MCF 10A (cell line): ENCODE data around the gene SPDYE16. TPM values are rescaled to one million over a fixed set of nuclear protein-coding genes. Genes with fewer than 3 reads are reported as not detected.
"Not testable (repeated sequence)": the region's sequence is repeated elsewhere in the genome, so short reads cannot be mapped to it uniquely, and the experiment has no call there.

Experiments
- BruUV-seq: library from RNA; stranded (reverse); fragments of 400-500 nt; replicated peaks from 2 replicates; lab custom pipeline; 2021; lab: Mats Ljungman, UMichigan
- CTCF ChIA-PET: fragments of 300-600 bp; sonication (Branson Sonifier 250); formaldehyde crosslinking; extraction: SDS; loops from one replicate; lab custom pipeline; 2021; ENCODE audit warnings: antibody characterized with exemption, inconsistent platforms; lab: Yijun Ruan, JAX
- POLR2A ChIA-PET: fragments of 300-600, 350-650 bp; sonication (Branson Sonifier 250); formaldehyde crosslinking; extraction: SDS; loops from one replicate; lab custom pipeline; 2020; ENCODE audit warnings: antibody characterized with exemption, inconsistent platforms; lab: Yijun Ruan, JAX
- DNase-seq: peaks from one replicate; pipeline ENCODE4 v3.0.0-alpha.2; 2018; ENCODE audit not compliant: unreplicated experiment
- H3K27ac Mint-ChIP-seq: one replicate; pipeline ENCODE4 v1.8.0; 2022; ENCODE audit warnings: mild to moderate bottlenecking, low read depth, mixed read lengths; ENCODE audit not compliant: unreplicated experiment
- H3K27me3 Mint-ChIP-seq: one replicate; pipeline ENCODE4 v1.8.0; 2022; ENCODE audit warnings: mixed read lengths; ENCODE audit not compliant: insufficient read depth, unreplicated experiment
- H3K36me3 Mint-ChIP-seq: one replicate; pipeline ENCODE4 v1.8.0; 2022; ENCODE audit warnings: mild to moderate bottlenecking, moderate library complexity, mixed read lengths; ENCODE audit not compliant: insufficient read depth, unreplicated experiment
- H3K4me1 Mint-ChIP-seq: one replicate; pipeline ENCODE4 v1.8.0; 2022; ENCODE audit warnings: mixed read lengths; ENCODE audit not compliant: insufficient read depth, unreplicated experiment
- H3K4me3 Mint-ChIP-seq: one replicate; pipeline ENCODE4 v1.8.0; 2022; ENCODE audit warnings: mild to moderate bottlenecking, moderate library complexity, mixed read lengths; ENCODE audit not compliant: unreplicated experiment
- H3K9me3 Mint-ChIP-seq: one replicate; pipeline ENCODE4 v1.8.0; 2022; ENCODE audit warnings: mixed read lengths; ENCODE audit not compliant: unreplicated experiment
- intact Hi-C: fragments of 100-400 bp; cut with micrococcal nuclease; formaldehyde crosslinking; loops from 2 replicates; pipeline ENCODE4 v1.14.1; 2022
- total RNA-seq: library from RNA; stranded (reverse); gene quantifications from 2 replicates; pipeline ENCODE4 v1.2.3, GENCODE V29; 2022

Gene SPDYE16
- total RNA-seq, 1 experiment from 2014 or later, result not detected

- peaks cover 22% of the 10 kb centered on the region for H3K4me1 Mint-ChIP-seq
- POLR2A ChIA-PET, H3K27ac Mint-ChIP-seq, CTCF ChIA-PET, H3K27me3 Mint-ChIP-seq, H3K4me3 Mint-ChIP-seq, intact Hi-C loops, H3K9me3 Mint-ChIP-seq, BruUV-seq: not testable (repeated sequence)
- peaks cover 13% of the 10 kb centered on the region for H3K36me3 Mint-ChIP-seq
- DNase-seq, result peak; percentile 72
Observed at GRCh38 chr7:76575919-76576655, 33.0 kb upstream of the SPDYE16 start.

GRCh38 chr7:76575431-76575830 lies 32.3 kb upstream of the SPDYE16 start:
- H3K4me3 Mint-ChIP-seq, H3K27ac Mint-ChIP-seq: not testable (repeated sequence)

GRCh38 chr7:76572296-76572695 lies 29.2 kb upstream of the SPDYE16 start:
- Mint-ChIP-seq H3K4me1 (peaks cover 36% of the 10 kb centered on the region), H3K36me3 (peaks cover 13% of the 10 kb centered on the region)
- intact Hi-C loops, DNase-seq, CTCF ChIA-PET, POLR2A ChIA-PET, H3K27ac Mint-ChIP-seq, H3K9me3 Mint-ChIP-seq, H3K4me3 Mint-ChIP-seq, H3K27me3 Mint-ChIP-seq, BruUV-seq: not testable (repeated sequence)

More at GRCh38 chr7:76575431-76575830, 32.3 kb upstream of the SPDYE16 start:
- POLR2A ChIA-PET, CTCF ChIA-PET, DNase-seq, H3K27me3 Mint-ChIP-seq, BruUV-seq, intact Hi-C loops, H3K9me3 Mint-ChIP-seq: not testable (repeated sequence)
- Mint-ChIP-seq H3K4me1 (peaks cover 25% of the 10 kb centered on the region), H3K36me3 (peaks cover 13% of the 10 kb centered on the region)

GRCh38 chr7:76570324-76570775 lies 27.3 kb upstream of the SPDYE16 start:
- H3K9me3 Mint-ChIP-seq, H3K4me3 Mint-ChIP-seq, POLR2A ChIA-PET, BruUV-seq, H3K27me3 Mint-ChIP-seq, intact Hi-C loops: not testable (repeated sequence)
- H3K4me1 Mint-ChIP-seq, result peaks cover 36% of the 10 kb centered on the region
- peaks cover 13% of the 10 kb centered on the region for H3K36me3 Mint-ChIP-seq
- peak overlapping the region; percentile 73 for H3K27ac Mint-ChIP-seq
- DNase-seq, result peak; percentile 47
- CTCF ChIA-PET, result interaction anchor here (0.6 kb wide), 1 partner anchor 129 kb away, joined by 3 read pairs; no protein-coding TSS in a partner anchor

- BruUV-seq, intact Hi-C loops, H3K27me3 Mint-ChIP-seq, POLR2A ChIA-PET, CTCF ChIA-PET, H3K9me3 Mint-ChIP-seq, H3K4me3 Mint-ChIP-seq: not testable (repeated sequence)
- H3K4me1 Mint-ChIP-seq, result peaks cover 36% of the 10 kb centered on the region
- peak overlapping the region; percentile 57 for H3K27ac Mint-ChIP-seq
- peak; percentile 62 for DNase-seq
- H3K36me3 Mint-ChIP-seq, result peaks cover 13% of the 10 kb centered on the region
Observed at GRCh38 chr7:76568742-76569141, 25.6 kb upstream of the SPDYE16 start.

GRCh38 chr7:76567753-76568152 lies 24.7 kb upstream of the SPDYE16 start:
- CTCF ChIA-PET, result not testable (repeated sequence)
- peak overlapping the region; percentile 57 for H3K27ac Mint-ChIP-seq
- BruUV-seq, result TSS peak; percentile 2

GRCh38 chr7:76567311-76567710 lies 24.2 kb upstream of the SPDYE16 start:
- BruUV-seq, intact Hi-C loops, H3K27me3 Mint-ChIP-seq, H3K9me3 Mint-ChIP-seq, H3K4me3 Mint-ChIP-seq, CTCF ChIA-PET, DNase-seq, POLR2A ChIA-PET: not testable (repeated sequence)
- peak overlapping the region; percentile 57 for H3K27ac Mint-ChIP-seq
- peaks cover 36% of the 10 kb centered on the region for H3K4me1 Mint-ChIP-seq
- peaks cover 13% of the 10 kb centered on the region for H3K36me3 Mint-ChIP-seq

More at GRCh38 chr7:76567753-76568152, 24.7 kb upstream of the SPDYE16 start:
- H3K27me3 Mint-ChIP-seq, DNase-seq, H3K4me3 Mint-ChIP-seq, POLR2A ChIA-PET, intact Hi-C loops, H3K9me3 Mint-ChIP-seq: not testable (repeated sequence)
- H3K36me3 Mint-ChIP-seq, result peaks cover 13% of the 10 kb centered on the region
- H3K4me1 Mint-ChIP-seq, result peaks cover 36% of the 10 kb centered on the region

- DNase-seq, H3K4me3 Mint-ChIP-seq, POLR2A ChIA-PET, CTCF ChIA-PET, intact Hi-C loops, H3K27ac Mint-ChIP-seq, H3K27me3 Mint-ChIP-seq, BruUV-seq, H3K9me3 Mint-ChIP-seq: not testable (repeated sequence)
- Mint-ChIP-seq H3K4me1 (peaks cover 19% of the 10 kb centered on the region), H3K36me3 (peaks cover 16% of the 10 kb centered on the region)
Observed at GRCh38 chr7:76565001-76565400, 21.9 kb upstream of the SPDYE16 start.

GRCh38 chr7:76561342-76561741 lies 18.2 kb upstream of the SPDYE16 start:
- H3K27me3 Mint-ChIP-seq, H3K4me3 Mint-ChIP-seq, intact Hi-C loops: not testable (repeated sequence)

More at GRCh38 chr7:76561342-76561741, 18.2 kb upstream of the SPDYE16 start:
- BruUV-seq, POLR2A ChIA-PET, CTCF ChIA-PET, H3K27ac Mint-ChIP-seq, DNase-seq, H3K9me3 Mint-ChIP-seq: not testable (repeated sequence)
- H3K4me1 Mint-ChIP-seq, result peaks cover 24% of the 10 kb centered on the region
- peaks cover 25% of the 10 kb centered on the region for H3K36me3 Mint-ChIP-seq
